Prostate gland (tissue), 2 donors: ENCODE measurements around the gene NDUFA11. TPM values are rescaled to one million over a fixed set of nuclear protein-coding genes. Genes with fewer than 3 reads are reported as not detected.
A peak's percentile ranks its signal among the peaks of the same experiment; 100 is the strongest.

Experiments used
- DNase-seq: peaks from one replicate; pipeline ENCODE4 v3.0.0-alpha.2; 2019; ENCODE audit warnings: low spot score
- H3K27ac ChIP-seq, 2 donors: fragments of 200-600 bp; sonication (generic); 2 replicates each; pipeline ENCODE4 v1.5.1; 2017 to 2019
- H3K27me3 ChIP-seq: fragments of 200-600 bp; sonication (generic); replicated peaks from 2 replicates; pipeline ENCODE4 v1.5.1; 2019; ENCODE audit not compliant: insufficient read depth
- H3K36me3 ChIP-seq, 2 donors: fragments of 200-600 bp; sonication (generic); 1 replicate in 1 of 2; 2 replicates in 1 of 2; pipeline versions ENCODE4 v1.5.1 to v1.8.1; 2017 to 2019
- H3K4me1 ChIP-seq: fragments of 200-600 bp; sonication (generic); replicated peaks from 2 replicates; pipeline ENCODE4 v1.5.1; 2019
- H3K4me3 ChIP-seq, 2 donors: fragments of 200-600 bp; sonication (generic); 2 replicates each; pipeline ENCODE4 v1.5.1; 2017 to 2019
- H3K9me3 ChIP-seq: fragments of 200-600 bp; sonication (generic); 2 replicates; pipeline ENCODE4 v1.5.1; 2017
- POLR2A ChIP-seq: fragments of 450-650 bp; IDR thresholded peaks from one replicate; pipeline ENCODE4 v1.6.1; 2016; ENCODE audit warnings: antibody characterized with exemption, mild to moderate bottlenecking
- POLR2AphosphoS5 ChIP-seq: sonication (generic); formaldehyde crosslinking; IDR thresholded peaks from one replicate; pipeline ENCODE4 v1.6.1; 2017; ENCODE audit warnings: antibody characterized with exemption
- WGBS: methylation state at CpG from one replicate; pipeline ENCODE4 v1.1.5; 2018; 5-methylcytosine and 5-hydroxymethylcytosine counted together
- intact Hi-C: fragments of 100-400 bp; cut with DNase I; formaldehyde crosslinking; loops from one replicate; pipeline ENCODE4 v1.14.2; 2022
- total RNA-seq, 2 donors: library from RNA; depleted of rRNA; stranded (reverse); fragments of >200 nt; gene quantifications; one replicate each; pipeline ENCODE4 v1.1.0, GENCODE V29; 2016
- TF ChIP-seq, protein P1 (sequence below), 4 experiments: fragments of 200-600 bp in 2 of 4; fragments of 450-650 bp in 2 of 4; sonication (generic) in 2 of 4; IDR thresholded peaks; 1 replicate in 3 of 4; 2 replicates in 1 of 4; pipeline ENCODE4 v1.5.1; 2016 to 2019; ENCODE audit warnings: antibody characterized with exemption in 4 of 4, mild to moderate bottlenecking in 2 of 4, moderate library complexity in 2 of 4

The NDUFA11 gene
- total RNA-seq, 2 donors from 2014 or later, result 259 to 327 TPM

DNA sequence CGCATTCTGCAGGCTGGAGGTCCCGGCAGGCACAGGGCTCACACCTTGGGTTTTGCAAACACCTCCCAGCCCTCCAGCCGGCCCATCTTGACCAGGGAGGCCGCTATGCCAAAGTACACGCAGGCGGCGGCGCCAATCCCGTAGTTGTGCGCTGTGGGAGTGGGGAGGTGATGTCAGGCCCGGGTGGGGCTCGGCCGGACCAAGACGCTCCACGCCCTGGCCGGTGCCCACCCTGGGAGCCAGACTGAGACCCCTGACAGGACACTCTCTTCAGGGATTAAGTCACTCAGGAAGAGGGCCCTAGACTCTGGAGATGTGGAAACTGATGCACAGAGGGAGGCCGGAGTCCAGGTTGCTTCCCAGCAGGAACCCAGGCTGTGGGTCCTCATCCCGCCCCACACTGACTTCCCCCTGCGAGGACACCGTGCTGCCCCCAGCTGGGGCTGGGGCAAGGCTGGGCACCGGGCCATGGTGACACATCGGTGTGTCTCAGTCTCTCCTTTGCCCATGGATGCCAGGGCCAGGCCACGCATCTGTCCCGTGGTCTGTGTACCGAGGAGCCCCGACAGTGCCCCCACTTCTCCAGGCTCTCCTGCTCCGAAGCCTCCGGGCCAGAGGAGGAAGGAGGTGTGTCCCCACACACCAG, 8.8 kb downstream of the NDUFA11 start:
- H3K27me3 ChIP-seq, result no peaks in the 10 kb centered on the region
- no peak for DNase-seq
- peak overlapping the region; percentile 4 to 27 for H3K27ac ChIP-seq
- H3K9me3 ChIP-seq, result no peaks in the 10 kb centered on the region
- TF ChIP-seq POLR2A (no peak), POLR2AphosphoS5 (no peak)
- TF ChIP-seq, protein P1, sequence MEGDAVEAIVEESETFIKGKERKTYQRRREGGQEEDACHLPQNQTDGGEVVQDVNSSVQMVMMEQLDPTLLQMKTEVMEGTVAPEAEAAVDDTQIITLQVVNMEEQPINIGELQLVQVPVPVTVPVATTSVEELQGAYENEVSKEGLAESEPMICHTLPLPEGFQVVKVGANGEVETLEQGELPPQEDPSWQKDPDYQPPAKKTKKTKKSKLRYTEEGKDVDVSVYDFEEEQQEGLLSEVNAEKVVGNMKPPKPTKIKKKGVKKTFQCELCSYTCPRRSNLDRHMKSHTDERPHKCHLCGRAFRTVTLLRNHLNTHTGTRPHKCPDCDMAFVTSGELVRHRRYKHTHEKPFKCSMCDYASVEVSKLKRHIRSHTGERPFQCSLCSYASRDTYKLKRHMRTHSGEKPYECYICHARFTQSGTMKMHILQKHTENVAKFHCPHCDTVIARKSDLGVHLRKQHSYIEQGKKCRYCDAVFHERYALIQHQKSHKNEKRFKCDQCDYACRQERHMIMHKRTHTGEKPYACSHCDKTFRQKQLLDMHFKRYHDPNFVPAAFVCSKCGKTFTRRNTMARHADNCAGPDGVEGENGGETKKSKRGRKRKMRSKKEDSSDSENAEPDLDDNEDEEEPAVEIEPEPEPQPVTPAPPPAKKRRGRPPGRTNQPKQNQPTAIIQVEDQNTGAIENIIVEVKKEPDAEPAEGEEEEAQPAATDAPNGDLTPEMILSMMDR (IDR thresholded peaks at IDR 0.05), result no peak
- H3K4me3 ChIP-seq, result no peak overlapping the region
- no peaks in the 10 kb centered on the region for H3K36me3 ChIP-seq
- H3K4me1 ChIP-seq, result no peaks in the 10 kb centered on the region
- WGBS, result 51% methylated on average over 25 of the region's 28 CpGs
- intact Hi-C loops, result no loop called here

DNA sequence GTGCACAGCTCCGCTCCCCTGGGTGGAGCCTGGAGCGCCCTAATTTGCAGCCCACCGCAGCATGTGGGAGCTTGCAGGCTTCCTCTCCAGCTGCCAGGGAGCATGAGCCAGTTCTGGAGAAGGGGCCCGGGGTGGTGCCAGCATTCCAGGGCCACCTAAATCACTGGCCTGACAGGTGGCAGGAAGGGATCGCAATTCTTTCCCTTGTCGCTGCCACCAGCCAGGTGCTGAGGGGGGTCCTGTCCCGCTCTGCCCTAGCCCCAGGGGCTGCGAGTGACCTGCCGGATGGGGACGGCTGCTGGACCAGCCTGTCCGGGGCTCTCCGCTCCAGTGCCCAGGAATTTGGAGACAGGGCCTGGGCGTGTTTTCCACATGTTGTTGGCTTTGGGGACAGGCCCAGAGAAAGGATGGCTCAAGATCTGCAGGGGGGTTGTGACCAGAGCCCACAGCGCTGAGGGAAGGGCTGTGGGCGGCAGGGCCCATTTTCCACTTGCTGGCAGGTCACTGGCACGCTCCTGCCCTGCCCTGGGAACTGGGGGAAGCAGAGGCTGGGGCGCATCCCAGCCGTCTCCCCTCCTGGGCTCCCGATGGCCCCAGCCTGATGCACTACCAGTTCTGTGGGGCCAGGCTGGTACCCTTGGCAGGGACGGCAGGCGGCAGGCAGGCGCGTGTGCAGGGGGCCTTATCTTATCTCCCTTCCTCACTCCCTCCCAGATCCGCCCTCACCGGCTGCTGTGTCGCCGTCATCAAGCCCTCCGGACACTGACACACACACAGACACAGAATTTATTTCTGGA, 9.5 kb downstream of the NDUFA11 start:
- Histone ChIP-seq H3K36me3 (no peaks in the 10 kb centered on the region), H3K27ac (peak overlapping the region in 1 of 2 donors; percentile 4), H3K27me3 (no peaks in the 10 kb centered on the region), H3K9me3 (no peaks in the 10 kb centered on the region), H3K4me3 (no peak overlapping the region), H3K4me1 (no peaks in the 10 kb centered on the region)
- intact Hi-C loops, result loop anchor here (2.0 kb wide), 1 partner anchor 65 kb away; no protein-coding TSS in a partner anchor
- DNase-seq, result peak; percentile 61
- 42% methylated on average over 28 of the region's 28 CpGs for WGBS
- TF ChIP-seq, protein P1 (IDR thresholded peaks at IDR 0.05), result no peak
- TF ChIP-seq POLR2AphosphoS5, result no peak
- no peak for TF ChIP-seq POLR2A

DNA sequence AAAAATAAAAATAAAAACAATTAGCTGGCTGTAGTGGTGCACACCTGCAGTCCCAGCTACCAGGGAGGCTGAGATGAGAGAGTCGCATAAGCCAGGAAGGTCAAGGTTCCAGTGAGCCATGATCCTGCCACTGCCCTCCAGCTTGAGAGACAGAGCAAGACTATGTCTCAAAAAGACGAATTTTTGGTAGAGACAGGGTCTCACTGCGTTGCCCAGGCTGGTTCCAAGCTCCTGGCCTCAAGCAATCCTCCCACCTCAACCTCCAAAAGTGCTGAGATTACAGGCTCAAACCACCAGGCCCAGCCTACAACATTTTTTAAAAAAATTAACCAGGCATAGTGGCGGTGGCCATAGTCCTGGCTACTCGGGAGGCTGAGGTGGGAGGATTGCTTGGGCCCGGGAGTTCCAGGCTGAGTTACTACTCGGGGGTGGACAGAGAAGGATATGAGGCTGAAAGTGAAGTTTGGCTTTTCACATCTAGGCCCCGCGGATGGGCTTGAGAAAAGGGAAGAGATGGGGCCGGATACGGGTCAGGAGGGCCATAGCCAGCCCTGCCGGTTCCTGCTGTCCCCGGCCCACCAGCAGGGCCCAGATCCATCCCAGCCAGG, 10.2 kb downstream of the NDUFA11 start:
- no peak overlapping the region for H3K4me3 ChIP-seq
- intact Hi-C loops, result loop anchor here (2.0 kb wide), 1 partner anchor 65 kb away; no protein-coding TSS in a partner anchor
- no peaks in the 10 kb centered on the region for H3K4me1 ChIP-seq
- no peaks in the 10 kb centered on the region for H3K36me3 ChIP-seq
- no peaks in the 10 kb centered on the region for H3K9me3 ChIP-seq
- peak overlapping the region in 1 of 2 donors; percentile 4 for H3K27ac ChIP-seq
- DNase-seq, result no peak
- TF ChIP-seq, protein P1 (IDR thresholded peaks at IDR 0.05), result no peak
- TF ChIP-seq POLR2A, result no peak
- TF ChIP-seq POLR2AphosphoS5, result no peak
- 48% methylated on average over 13 of the region's 13 CpGs for WGBS
- no peaks in the 10 kb centered on the region for H3K27me3 ChIP-seq

DNA sequence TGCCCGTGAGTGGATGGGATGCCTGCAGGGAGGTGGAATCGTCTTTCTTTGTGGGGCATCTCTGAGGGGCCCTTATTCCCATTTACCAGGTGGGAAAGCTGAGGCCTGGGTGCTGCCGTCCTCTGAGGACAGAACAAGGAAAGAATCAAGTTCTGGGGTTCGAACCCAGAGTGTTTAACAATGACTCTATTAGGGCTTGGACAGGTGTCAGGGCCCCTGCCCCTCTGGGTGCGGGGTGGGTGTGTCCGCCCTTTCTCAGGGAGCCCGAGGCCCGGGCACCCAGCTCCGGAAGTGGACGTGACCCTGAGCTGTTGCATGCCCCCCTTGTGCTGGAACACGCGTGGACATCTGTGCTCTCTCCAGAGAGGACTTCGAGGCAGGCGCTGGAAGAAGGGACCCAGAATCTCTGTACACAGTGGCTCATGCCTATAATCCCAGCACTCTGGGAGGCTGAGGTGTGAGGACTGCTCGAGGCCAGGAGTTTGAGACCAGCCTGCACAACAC, 10.8 kb downstream of the NDUFA11 start:
- WGBS, result 72% methylated on average over 15 of the region's 15 CpGs
- no peaks in the 10 kb centered on the region for H3K4me1 ChIP-seq
- intact Hi-C loops, result loop anchor here (1.0 to 2.0 kb wide), 2 partner anchors 64 to 89 kb away; no protein-coding TSS in a partner anchor

More for the DNA sequence above, 10.8 kb downstream of the NDUFA11 start:
- Histone ChIP-seq H3K27ac (peak overlapping the region in 1 of 2 donors; percentile 4), H3K27me3 (no peaks in the 10 kb centered on the region), H3K9me3 (no peaks in the 10 kb centered on the region), H3K36me3 (no peaks in the 10 kb centered on the region), H3K4me3 (no peak overlapping the region)
- no peak for TF ChIP-seq POLR2A
- TF ChIP-seq, protein P1 (IDR thresholded peaks at IDR 0.05), result no peak
- TF ChIP-seq POLR2AphosphoS5, result no peak
- no peak for DNase-seq
